ENCODE measurements around the gene INSR. TPM values are rescaled to one million over a fixed set of nuclear protein-coding genes. Genes with fewer than 3 reads are reported as not detected.

Gene INSR
- polyA plus RNA-seq, 6 donors from 2014 or later, result 0.40 to 2.2 (median 0.52) TPM; not detected in 1

DNA sequence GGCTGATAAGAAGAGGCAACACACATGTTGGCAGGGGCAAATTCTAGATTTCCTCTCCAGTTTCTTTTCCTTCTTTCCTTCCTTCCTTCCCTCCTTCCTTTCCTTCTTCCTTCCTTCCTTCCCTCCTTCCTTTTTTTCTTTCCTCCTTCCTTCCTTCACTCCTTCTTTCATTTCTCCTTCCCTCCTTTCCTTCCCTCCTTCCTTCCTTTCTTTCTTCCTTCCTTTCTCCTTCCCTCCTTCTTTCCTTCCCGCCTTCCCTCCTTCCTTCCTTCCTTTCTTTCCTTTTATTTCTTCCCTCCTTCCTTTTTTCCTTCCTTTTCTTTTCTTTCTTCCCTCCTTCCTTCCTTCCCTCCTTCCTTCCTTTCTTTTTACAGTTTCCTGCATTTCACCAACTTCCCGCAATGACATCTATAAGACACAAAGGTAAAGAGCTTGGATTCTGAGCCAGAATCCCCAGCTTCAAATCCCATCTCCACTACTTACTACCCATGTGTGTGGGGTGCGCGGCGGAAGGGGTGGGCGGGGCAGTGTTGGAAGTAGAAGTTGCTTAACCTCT is 35.3 kb downstream of the INSR start:
- Mint-ChIP-seq H3K4me3 (no peak overlapping the region), H3K27me3 (no peaks in the 10 kb centered on the region), H3K4me1 (peaks cover 0 to 25% (median 0%) of the 10 kb centered on the region in 3 donors), H3K9me3 (no peaks in the 10 kb centered on the region), H3K27ac (peak overlapping the region in 1 of 6 donors; percentile 44), H3K36me3 (no peaks in the 10 kb centered on the region)
- DNase-seq (no peak), ATAC-seq (ENCODE audit: low read depth in 2 of 2) (no peak)

DNA sequence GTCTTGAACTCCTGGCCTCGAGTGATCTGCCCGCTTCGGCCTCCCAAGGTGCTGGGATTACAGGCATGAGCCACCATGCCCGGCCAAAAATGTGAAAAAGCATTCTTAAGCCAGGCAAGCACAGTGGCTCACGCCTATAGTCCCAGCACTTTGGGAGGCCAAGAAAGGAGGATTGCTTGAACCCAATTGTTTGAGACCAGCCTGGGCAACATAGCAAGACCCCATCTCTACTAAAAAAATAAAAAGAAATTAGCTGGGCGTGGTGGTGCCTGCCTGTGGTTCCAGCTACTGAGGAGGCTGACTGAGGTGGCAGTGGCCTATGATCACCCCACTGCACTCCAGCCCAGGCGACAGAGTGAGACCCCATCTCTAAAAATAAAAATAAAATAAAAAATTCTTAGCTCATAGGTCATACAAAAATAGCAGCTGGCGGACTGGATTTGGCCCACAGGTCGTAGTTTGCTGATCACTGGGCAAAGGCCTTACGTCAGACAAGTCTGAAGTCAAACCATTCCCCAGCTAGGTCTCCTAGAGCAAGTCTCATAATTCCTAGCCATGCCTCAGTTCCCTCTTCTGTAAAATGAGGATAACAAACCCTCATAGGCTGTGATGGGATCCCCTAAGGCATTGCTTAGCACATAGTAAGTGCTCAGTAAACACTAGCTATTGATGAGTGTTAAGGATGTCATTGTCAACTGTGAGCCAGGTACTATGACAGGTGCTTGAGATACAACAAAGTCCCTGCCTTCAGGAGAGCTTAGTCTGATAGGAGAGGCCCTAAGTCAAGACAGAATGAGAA is 36.0 kb downstream of the INSR start:
- no peaks in the 10 kb centered on the region for H3K27me3 Mint-ChIP-seq
- DNase-seq (no peak), ATAC-seq (ENCODE audit: low read depth in 2 of 2) (no peak)
- H3K4me1 Mint-ChIP-seq, result peaks cover 0 to 25% (median 0%) of the 10 kb centered on the region in 3 donors
- H3K4me3 Mint-ChIP-seq, result no peak overlapping the region
- no peaks in the 10 kb centered on the region for H3K9me3 Mint-ChIP-seq
- H3K27ac Mint-ChIP-seq, result peak overlapping the region in 1 of 6 donors; percentile 15
- no peaks in the 10 kb centered on the region for H3K36me3 Mint-ChIP-seq

DNA sequence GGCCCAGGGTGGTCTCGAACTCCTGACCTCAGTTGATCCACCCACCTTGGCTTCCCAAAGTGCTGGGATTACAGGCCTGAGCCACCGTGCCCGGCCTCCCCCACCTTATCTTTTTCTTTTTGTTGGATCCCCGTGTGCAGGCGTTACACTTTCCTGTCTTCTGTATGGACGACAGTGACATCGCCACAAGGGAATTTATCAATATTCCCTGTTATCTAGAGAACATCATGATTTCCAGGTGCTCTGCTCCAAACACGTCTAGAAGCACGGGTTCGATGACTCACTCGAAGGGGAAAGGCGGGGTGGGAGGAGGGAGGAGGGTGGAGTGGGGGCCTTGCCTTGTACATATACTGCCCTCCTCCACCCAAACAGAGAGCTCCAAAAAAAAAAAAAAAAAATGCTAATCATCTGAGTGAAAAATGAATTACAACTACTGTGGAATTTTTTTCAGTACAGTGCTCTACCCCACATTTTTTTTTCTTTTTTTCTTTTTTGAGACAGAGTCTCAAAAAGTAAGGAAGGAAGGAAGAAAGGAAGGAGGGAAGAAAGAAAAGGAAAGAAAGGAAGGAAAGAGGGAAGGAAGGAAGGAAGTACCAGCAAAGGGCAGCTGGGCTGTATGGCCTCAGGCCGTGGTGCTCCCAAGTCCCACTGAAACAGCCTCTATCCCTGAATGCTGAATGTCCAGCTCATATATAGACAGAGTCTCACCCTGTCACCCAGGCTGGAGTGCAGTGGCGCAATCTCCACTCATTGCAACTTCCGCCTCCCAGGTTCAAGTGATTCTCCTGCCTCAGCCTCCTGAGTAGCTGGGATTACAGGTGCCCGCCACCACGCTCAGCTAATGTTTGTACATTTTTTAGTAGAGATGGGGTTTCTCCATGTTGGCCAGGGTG is 36.8 kb downstream of the INSR start:
- Mint-ChIP-seq H3K27me3 (no peaks in the 10 kb centered on the region), H3K9me3 (no peaks in the 10 kb centered on the region), H3K36me3 (no peaks in the 10 kb centered on the region), H3K27ac (peak overlapping the region in 1 of 6 donors; percentile 15), H3K4me3 (no peak overlapping the region), H3K4me1 (peaks cover 0 to 25% (median 0%) of the 10 kb centered on the region in 3 donors)
- DNase-seq, result no peak
- no peak for ATAC-seq (ENCODE audit: low read depth in 2 of 2)

DNA sequence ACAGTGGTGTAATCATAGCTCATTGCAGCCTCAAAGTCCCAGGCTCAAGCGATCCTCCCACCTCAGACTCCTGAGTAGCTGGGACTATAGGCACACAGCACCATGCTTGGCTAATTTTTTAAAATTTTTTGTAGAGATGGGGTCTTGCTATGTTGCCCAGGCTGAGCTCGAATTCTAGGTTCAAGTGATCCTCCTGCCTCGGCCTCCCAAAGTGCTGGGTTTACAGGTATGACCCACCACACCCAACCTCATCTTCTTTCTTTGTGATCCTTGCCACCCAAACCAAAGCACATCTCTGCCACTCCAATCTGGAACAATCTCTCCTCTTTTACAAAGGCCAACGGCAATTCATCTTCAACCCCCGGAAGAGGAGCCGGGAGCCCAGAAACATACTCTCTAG is 38.6 kb downstream of the INSR start:
- Mint-ChIP-seq H3K36me3 (no peaks in the 10 kb centered on the region), H3K27ac (no peak overlapping the region), H3K9me3 (peaks cover 0 to 2% (median 0%) of the 10 kb centered on the region in 7 donors), H3K27me3 (no peaks in the 10 kb centered on the region), H3K4me3 (no peak overlapping the region), H3K4me1 (peaks cover 0 to 25% (median 3%) of the 10 kb centered on the region in 3 donors)
- DNase-seq (no peak), ATAC-seq (ENCODE audit: low read depth in 2 of 2) (no peak)

DNA sequence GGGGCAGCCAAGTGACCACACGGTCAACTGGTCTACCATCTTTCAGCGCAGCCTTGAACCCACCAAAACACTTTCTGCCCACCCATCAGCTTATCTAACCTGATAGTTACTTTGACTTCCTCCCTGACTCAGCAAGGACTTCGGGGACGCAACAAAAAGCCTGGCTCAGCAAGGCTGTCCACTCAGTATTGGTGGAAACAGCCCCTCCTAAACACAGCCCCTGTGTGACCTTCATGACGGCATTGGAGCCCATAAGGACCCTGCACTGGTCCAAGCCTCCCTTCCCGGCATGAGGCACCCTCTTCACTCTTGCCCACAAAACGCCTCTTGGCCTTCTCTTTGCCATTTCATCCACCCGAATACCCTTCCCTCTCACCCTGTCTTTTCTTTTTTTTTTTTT is 39.1 kb downstream of the INSR start:
- Mint-ChIP-seq H3K27me3 (no peaks in the 10 kb centered on the region), H3K4me3 (no peak overlapping the region), H3K27ac (peak overlapping the region in 2 of 6 donors; percentile 8 to 78), H3K4me1 (peaks cover 2 to 29% (median 7%) of the 10 kb centered on the region in 3 donors), H3K9me3 (peaks cover 0 to 2% (median 0%) of the 10 kb centered on the region in 7 donors), H3K36me3 (no peaks in the 10 kb centered on the region)
- DNase-seq, result no peak
- no peak for ATAC-seq (ENCODE audit: low read depth in 2 of 2)

DNA sequence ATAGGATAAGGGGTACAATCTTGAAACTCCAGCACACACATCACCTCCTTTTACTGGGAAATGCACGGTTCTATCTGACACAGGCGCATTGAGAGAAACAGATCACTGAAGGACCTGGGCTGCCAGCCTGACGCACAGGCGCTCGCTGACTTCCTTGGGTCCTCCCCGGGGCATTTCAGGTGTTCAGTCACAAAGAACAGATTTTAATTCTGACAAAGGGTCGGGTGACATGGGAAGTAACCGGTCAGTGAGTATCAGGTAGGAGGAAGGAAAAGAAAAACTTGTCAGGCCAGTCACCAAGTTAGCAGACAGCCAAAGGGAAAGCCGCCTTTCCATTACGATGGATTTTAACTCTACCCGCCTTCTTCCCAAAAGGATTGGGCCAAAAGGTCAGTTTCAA is 39.6 kb downstream of the INSR start:
- DNase-seq (no peak), ATAC-seq (ENCODE audit: low read depth in 2 of 2) (no peak)
- no peaks in the 10 kb centered on the region for H3K27me3 Mint-ChIP-seq
- H3K27ac Mint-ChIP-seq, result no peak overlapping the region
- H3K4me3 Mint-ChIP-seq, result no peak overlapping the region
- H3K4me1 Mint-ChIP-seq, result peaks cover 4 to 34% (median 7%) of the 10 kb centered on the region in 3 donors
- H3K36me3 Mint-ChIP-seq, result no peaks in the 10 kb centered on the region
- H3K9me3 Mint-ChIP-seq, result peaks cover 0 to 2% (median 0%) of the 10 kb centered on the region in 7 donors

DNA sequence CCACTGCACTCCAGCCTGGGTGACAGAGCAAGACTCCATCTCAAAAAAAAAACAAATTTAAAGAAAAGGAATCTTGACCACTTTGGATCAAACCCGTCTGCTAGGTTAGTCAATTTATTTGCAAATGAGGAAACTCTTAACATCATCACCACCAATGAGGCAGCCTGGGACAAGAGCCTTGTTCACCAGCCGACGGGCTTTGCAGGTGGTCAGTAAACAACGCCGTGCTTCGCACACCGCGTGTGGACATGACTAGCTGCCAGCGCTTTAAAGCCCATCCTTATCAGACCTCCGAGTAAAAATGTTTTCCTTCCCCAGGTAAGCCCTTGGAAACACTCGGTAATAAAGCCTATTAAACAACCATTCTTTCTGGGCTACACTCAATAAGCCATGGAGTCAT is 41.9 kb downstream of the INSR start:
- Mint-ChIP-seq H3K4me3 (no peak overlapping the region), H3K27ac (no peak overlapping the region), H3K4me1 (peaks cover 4 to 37% (median 11%) of the 10 kb centered on the region in 3 donors), H3K36me3 (peaks cover 0 to under 1% of the 10 kb centered on the region in 2 donors), H3K27me3 (no peaks in the 10 kb centered on the region), H3K9me3 (peaks cover 0 to 2% (median 0%) of the 10 kb centered on the region in 7 donors)
- DNase-seq (no peak), ATAC-seq (ENCODE audit: low read depth in 2 of 2) (no peak)

DNA sequence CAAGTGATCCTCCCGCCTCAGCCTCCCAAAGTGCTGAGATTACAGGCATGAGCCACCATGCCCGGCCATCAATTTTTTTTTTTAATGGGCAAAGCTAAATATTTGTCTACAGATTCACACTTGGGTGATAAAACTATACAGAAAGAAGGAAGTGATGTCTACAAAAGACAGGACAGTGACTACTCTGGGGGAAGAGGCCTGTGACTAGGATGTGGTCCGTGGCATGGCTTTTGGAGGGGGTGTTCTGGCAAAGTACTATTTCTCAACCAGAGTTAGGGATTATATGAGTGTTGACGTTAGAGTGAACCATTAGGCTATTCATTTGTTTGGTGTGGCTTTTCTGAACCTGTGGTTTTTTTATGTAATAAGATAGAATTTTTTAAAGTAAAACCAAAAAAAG is 42.7 kb downstream of the INSR start:
- no peak overlapping the region for H3K4me3 Mint-ChIP-seq
- ATAC-seq (ENCODE audit: low read depth in 2 of 2) (peak in 1 of 2 donors; percentile 49), DNase-seq (no peak)
- H3K27me3 Mint-ChIP-seq, result no peaks in the 10 kb centered on the region
- peak overlapping the region in 2 of 6 donors; percentile 65 to 85 for H3K27ac Mint-ChIP-seq
- peaks cover 4 to 43% (median 11%) of the 10 kb centered on the region in 3 donors for H3K4me1 Mint-ChIP-seq
- H3K36me3 Mint-ChIP-seq, result peaks cover 0 to 7% of the 10 kb centered on the region in 2 donors
- H3K9me3 Mint-ChIP-seq, result peaks cover 0 to 3% (median 0%) of the 10 kb centered on the region in 7 donors

DNA sequence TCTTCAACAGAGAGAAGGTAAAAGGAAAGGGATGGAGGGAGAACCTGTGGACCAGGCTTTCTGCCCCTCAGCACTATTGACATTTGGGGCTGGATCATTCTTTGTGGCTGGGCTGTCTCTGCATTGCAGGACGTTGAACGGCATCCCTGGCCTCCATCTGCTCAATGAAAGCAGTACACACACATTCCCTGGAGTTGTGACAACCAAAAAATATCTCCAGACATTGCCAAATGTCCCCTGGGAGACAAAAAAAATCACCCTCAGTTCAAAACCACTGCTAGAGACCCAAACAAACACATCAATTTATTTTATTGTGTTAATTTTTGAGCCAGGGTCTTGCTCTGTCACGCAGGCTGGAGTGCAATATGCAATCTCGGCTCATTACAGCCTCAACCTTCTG is 43.3 kb downstream of the INSR start:
- DNase-seq (no peak), ATAC-seq (ENCODE audit: low read depth in 2 of 2) (no peak)
- Mint-ChIP-seq H3K27me3 (no peaks in the 10 kb centered on the region), H3K4me1 (peaks cover 4 to 43% (median 11%) of the 10 kb centered on the region in 3 donors), H3K36me3 (peaks cover 0 to 7% of the 10 kb centered on the region in 2 donors), H3K27ac (peak overlapping the region in 4 of 6 donors; percentile 10 to 76 (median 27)), H3K9me3 (peaks cover 0 to 5% (median 2%) of the 10 kb centered on the region in 7 donors), H3K4me3 (no peak overlapping the region)

DNA sequence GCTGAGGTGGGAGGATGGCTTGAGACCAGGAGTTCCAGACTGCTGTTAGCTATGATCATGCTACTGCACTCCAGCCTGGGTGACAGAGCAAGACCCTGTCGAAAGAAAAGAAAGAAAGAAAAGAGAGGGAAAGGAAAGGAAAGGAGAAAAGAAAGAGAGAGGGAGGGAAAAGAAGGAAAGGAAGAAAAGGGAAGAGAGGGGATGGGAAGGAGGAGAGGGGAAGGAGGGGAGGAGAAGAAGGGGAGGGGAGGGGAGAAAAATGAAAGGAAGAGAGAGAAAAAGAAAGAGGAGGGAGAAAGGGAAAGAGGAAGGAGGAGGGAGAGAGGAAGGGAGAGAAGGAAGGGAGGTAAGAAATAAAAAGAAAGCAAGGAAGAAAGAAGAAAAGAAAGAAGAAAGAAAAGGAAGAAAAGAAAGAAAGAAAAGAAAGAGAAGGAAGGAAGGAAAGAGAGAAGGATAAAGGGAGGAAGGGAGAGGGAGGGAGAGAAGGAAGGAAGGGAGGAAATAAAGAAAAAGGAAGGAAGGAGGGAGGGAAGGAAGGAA is 44.1 kb downstream of the INSR start:
- DNase-seq, result no peak
- Mint-ChIP-seq H3K4me3 (no peak overlapping the region), H3K36me3 (peaks cover 0 to 7% of the 10 kb centered on the region in 2 donors), H3K27ac (peak overlapping the region in 4 of 6 donors; percentile 20 to 91 (median 74)), H3K9me3 (peaks cover 0 to 5% (median 2%) of the 10 kb centered on the region in 7 donors), H3K27me3 (no peaks in the 10 kb centered on the region), H3K4me1 (peaks cover 4 to 37% (median 11%) of the 10 kb centered on the region in 3 donors)
- no peak for ATAC-seq (ENCODE audit: low read depth in 2 of 2)

DNA sequence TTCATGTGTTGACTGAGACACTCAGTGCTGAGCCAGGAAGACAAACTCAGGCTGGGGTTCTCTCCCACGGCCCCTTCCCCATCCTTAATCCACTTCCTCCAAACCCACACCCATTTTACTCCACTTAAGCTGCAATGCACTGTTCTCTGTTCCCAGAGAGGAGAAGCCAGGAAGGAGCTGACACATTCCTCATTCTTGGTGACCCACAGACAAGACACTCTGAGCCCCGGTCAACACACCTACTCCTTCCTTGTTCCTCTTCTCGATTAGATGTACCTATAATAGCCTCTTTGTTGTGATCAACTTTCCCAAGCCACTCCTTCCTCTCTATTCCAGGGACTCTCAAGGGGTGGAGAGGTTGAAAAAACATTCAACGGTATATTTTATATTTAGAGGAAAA is 47.1 kb downstream of the INSR start:
- H3K9me3 Mint-ChIP-seq, result peaks cover 0 to 5% (median 2%) of the 10 kb centered on the region in 7 donors
- peaks cover 15 to 46% (median 15%) of the 10 kb centered on the region in 3 donors for H3K4me1 Mint-ChIP-seq
- H3K4me3 Mint-ChIP-seq, result no peak overlapping the region
- peak overlapping the region in 2 of 6 donors; percentile 0 to 63 for H3K27ac Mint-ChIP-seq
- DNase-seq, result no peak
- H3K27me3 Mint-ChIP-seq, result no peaks in the 10 kb centered on the region
- ATAC-seq (ENCODE audit: low read depth in 2 of 2), result no peak
- peaks cover 0 to 7% of the 10 kb centered on the region in 2 donors for H3K36me3 Mint-ChIP-seq

DNA sequence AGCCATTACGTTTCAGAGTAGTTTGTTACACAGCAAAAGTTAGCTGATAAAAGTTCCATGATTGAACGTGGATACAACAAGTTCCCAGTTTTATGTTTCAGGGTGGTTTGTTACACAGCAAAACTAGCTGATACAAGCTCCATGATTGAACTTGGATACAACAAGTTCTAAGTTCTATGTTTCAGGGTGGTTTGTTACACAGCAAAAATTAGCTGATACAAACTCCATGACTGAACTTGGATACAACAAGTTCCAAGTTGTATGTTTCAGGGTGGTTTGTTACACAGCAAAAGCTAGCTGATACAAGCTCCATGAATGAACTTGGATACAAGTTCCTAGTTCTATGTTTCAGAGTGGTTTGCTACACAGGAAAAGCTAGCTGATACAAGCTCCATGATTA is 47.6 kb downstream of the INSR start:
- ATAC-seq (ENCODE audit: low read depth in 2 of 2) (no peak), DNase-seq (no peak)
- Mint-ChIP-seq H3K27me3 (no peaks in the 10 kb centered on the region), H3K27ac (no peak overlapping the region), H3K4me3 (no peak overlapping the region), H3K36me3 (peaks cover 0 to 7% of the 10 kb centered on the region in 2 donors), H3K4me1 (peaks cover 15 to 49% (median 19%) of the 10 kb centered on the region in 3 donors), H3K9me3 (peaks cover 0 to 5% (median 2%) of the 10 kb centered on the region in 7 donors)
